GM12878 (cell line): ENCODE results near the gene RNF130. TPM values are rescaled to one million over a fixed set of nuclear protein-coding genes. Genes with fewer than 3 reads are reported as not detected.

ENCODE experiments used
- ATAC-seq: fragments of 200-7000 bp; cut with Tn5 transposase; 3 replicates; pipeline ENCODE4 v1.9.1; 2020; ENCODE audit warnings: mild to moderate bottlenecking, moderate library complexity
- BruUV-seq: library from RNA; stranded (reverse); fragments of 400-500 nt; replicated peaks from 2 replicates; lab custom pipeline; 2021; lab: Mats Ljungman, UMichigan
- CTCF ChIA-PET: fragments of 300-600 bp; sonication (Branson Sonifier 250); formaldehyde crosslinking; extraction: SDS; loops from one replicate; lab custom pipeline; 2021; ENCODE audit warnings: inconsistent platforms; lab: Yijun Ruan, JAX
- POLR2A ChIA-PET: fragments of 350-600 bp; formaldehyde crosslinking; extraction: SDS; loops from one replicate; lab custom pipeline; 2021; ENCODE audit warnings: inconsistent platforms; lab: Charles Lee
- RAD21 ChIA-PET: fragments of 300-600 bp; sonication (Branson Sonifier 250); formaldehyde crosslinking; loops from one replicate; lab custom pipeline; 2023; ENCODE audit warnings: antibody characterized with exemption; ENCODE audit not compliant: unreplicated experiment; lab: Charles Lee
- SMC1A ChIA-PET: fragments of 300-600 bp; sonication (Branson Sonifier 250); formaldehyde crosslinking; loops from one replicate; lab custom pipeline; 2023; ENCODE audit not compliant: unreplicated experiment, uncharacterized antibody; lab: Charles Lee
- DNase-seq: peaks from one replicate; pipeline ENCODE4 v3.0.0-alpha.2; 2011; ENCODE audit warnings: low read depth, low spot score
- FAIRE-seq: peaks from 3 replicates; lab custom pipeline; 2011; peaks lifted over from hg19 to GRCh38; lab: Jason Lieb, UNC
- H2AFZ ChIP-seq: 2 replicates; pipeline ENCODE4 v1.6.0; 2011; ENCODE audit warnings: low read depth, low read length, control low read depth; ENCODE audit not compliant: control insufficient read depth
- H3K27ac ChIP-seq: 2 replicates; pipeline ENCODE4 v1.5.1; 2011; ENCODE audit warnings: control low read depth; ENCODE audit not compliant: control insufficient read depth, insufficient read depth
- H3K27me3 ChIP-seq, 2 experiments: replicated peaks in 1 of 2; 2 replicates each; pipeline versions ENCODE4 v1.6.0 to v1.6.1; 2011; ENCODE audit warnings: low read length in 1 of 2; ENCODE audit not compliant: control insufficient read depth in 2 of 2, insufficient read depth in 2 of 2
- H3K36me3 ChIP-seq, 2 experiments: 2 replicates each; pipeline ENCODE4 v1.5.1; 2011; ENCODE audit warnings: low read length in 1 of 2; ENCODE audit not compliant: control insufficient read depth in 2 of 2, insufficient read depth in 2 of 2
- H3K4me1 ChIP-seq: 2 replicates; pipeline ENCODE4 v1.6.1; 2011; ENCODE audit warnings: mild to moderate bottlenecking, low read length, moderate library complexity, mixed read lengths; ENCODE audit not compliant: control insufficient read depth, insufficient read depth
- H3K4me2 ChIP-seq: 2 replicates; pipeline ENCODE4 v1.6.0; 2011; ENCODE audit warnings: control low read depth; ENCODE audit not compliant: control insufficient read depth, insufficient read depth
- H3K4me3 ChIP-seq: fragments of 200-600 bp; sonication (generic); 2 replicates; pipeline ENCODE4 v1.5.1; 2016
- H3K79me2 ChIP-seq: 2 replicates; pipeline ENCODE4 v1.6.0; 2011; ENCODE audit warnings: low read length; ENCODE audit not compliant: control insufficient read depth, insufficient read depth
- H3K9ac ChIP-seq: 2 replicates; pipeline ENCODE4 v1.8.0; 2011; ENCODE audit warnings: low read length, control low read depth, mixed read lengths; ENCODE audit not compliant: control insufficient read depth, insufficient read depth
- H3K9me3 ChIP-seq: replicated peaks from 3 replicates; pipeline ENCODE4 v1.5.1; 2011; ENCODE audit warnings: mild to moderate bottlenecking, low read length; ENCODE audit not compliant: control insufficient read depth, insufficient read depth
- H4K20me1 ChIP-seq: 2 replicates; pipeline ENCODE4 v1.6.0; 2011; ENCODE audit not compliant: control insufficient read depth, insufficient read depth
- ASH2L ChIP-seq: fragments of 300-600, 200-600 bp; sonication (generic); IDR thresholded peaks from 2 replicates; pipeline ENCODE4 v1.6.1; 2017; ENCODE audit warnings: low read depth, mild to moderate bottlenecking, borderline replicate concordance
- BACH1 ChIP-seq: fragments of 450-650 bp; IDR thresholded peaks from 2 replicates; pipeline ENCODE4 v1.6.1; 2017; ENCODE audit warnings: mild to moderate bottlenecking, borderline replicate concordance
- CBFB ChIP-seq: IDR thresholded peaks from 2 replicates; pipeline ENCODE4 v1.6.1; 2016; ENCODE audit warnings: antibody characterized with exemption, low read depth
- CEBPB ChIP-seq, 2 experiments: fragments of 150-350 bp in 1 of 2; IDR thresholded peaks; 2 replicates each; pipeline ENCODE4 v1.6.1; 2012 to 2014; ENCODE audit warnings: low read depth in 2 of 2, low read length in 2 of 2, borderline replicate concordance in 1 of 2, inconsistent platforms in 1 of 2
- CREM ChIP-seq: IDR thresholded peaks from 2 replicates; pipeline ENCODE4 v1.6.1; 2014; ENCODE audit warnings: antibody characterized with exemption, low read depth
- JUND ChIP-seq: IDR thresholded peaks from 2 replicates; pipeline ENCODE4 v1.6.1; 2012; ENCODE audit warnings: low read depth, mild to moderate bottlenecking, low read length, improper control_type of control experiment, moderate library complexity
- KDM1A ChIP-seq: fragments of 200-600 bp; sonication (generic); IDR thresholded peaks from 2 replicates; pipeline ENCODE4 v1.6.1; 2016; ENCODE audit warnings: borderline replicate concordance
- MTA2 ChIP-seq: fragments of 450-650 bp; IDR thresholded peaks from 2 replicates; pipeline ENCODE4 v1.6.1; 2016; ENCODE audit warnings: low read depth, mild to moderate bottlenecking, moderate library complexity
- MTA3 ChIP-seq: IDR thresholded peaks from 2 replicates; pipeline ENCODE4 v1.6.1; 2012; ENCODE audit warnings: low read length, inconsistent platforms, borderline replicate concordance
- PAX8 ChIP-seq: fragments of 450-650 bp; IDR thresholded peaks from 2 replicates; pipeline ENCODE4 v1.6.1; 2017; ENCODE audit warnings: mild to moderate bottlenecking, moderate library complexity
- SMARCA5 ChIP-seq: fragments of 450-650 bp; IDR thresholded peaks from 2 replicates; pipeline ENCODE4 v1.6.1; 2017; ENCODE audit warnings: mild to moderate bottlenecking
- SREBF1 ChIP-seq: IDR thresholded peaks from 2 replicates; pipeline ENCODE4 v1.6.1; 2012; ENCODE audit warnings: mild to moderate bottlenecking, low read length
- TAF1 ChIP-seq: IDR thresholded peaks from 2 replicates; pipeline ENCODE4 v1.6.1; 2011; ENCODE audit warnings: mild to moderate bottlenecking, low read depth, low read length, borderline replicate concordance
- ZNF207 ChIP-seq: fragments of 450-650 bp; IDR thresholded peaks from 2 replicates; pipeline ENCODE4 v1.6.1; 2014; ENCODE audit warnings: antibody characterized with exemption, mild to moderate bottlenecking, borderline replicate concordance
- ZNF24 ChIP-seq: fragments of 450-650 bp; IDR thresholded peaks from 2 replicates; pipeline ENCODE4 v1.6.1; 2017; ENCODE audit warnings: antibody characterized with exemption, mild to moderate bottlenecking
- WGBS: methylation state at CpG from one replicate; pipeline ENCODE4 v1.1.6; 2016; ENCODE audit warnings: low lambda C conversion rate; ENCODE audit not compliant: insufficient replicate concordance, insufficient coverage; ENCODE audit errors: missing lambda C conversion rate; 5-methylcytosine and 5-hydroxymethylcytosine counted together
- in situ Hi-C: fragments of 300-500 bp; cut with MboI; formaldehyde crosslinking; loops from 9 replicates; pipeline ENCODE4 v1.14.3; 2018; ENCODE audit warnings: mixed read lengths
- intact Hi-C: fragments of 100-400 bp; cut with micrococcal nuclease; formaldehyde crosslinking; loops from one replicate; pipeline ENCODE4 v1.14.2; 2022; ENCODE audit not compliant: unreplicated experiment
- polyA plus RNA-seq, 11 experiments: library from polyadenylated mRNA; depleted of rRNA in 4 of 11; unstranded in 6 of 11; stranded (reverse) in 5 of 11; fragments of >200 nt; fragmentation: Nextera tagmentation in 4 of 11; fragmentation: Illumina TruSeq in 1 of 11; extraction: Ambion mirVana in 4 of 11; extraction: Trizol in 1 of 11; gene quantifications; 1 replicate in 1 of 11; 2 replicates in 10 of 11; pipeline versions ENCODE4 v1.2.1 to v1.2.3, GENCODE V29; 2011 to 2016; ENCODE audit warnings: inconsistent platforms in 2 of 11, missing spikeins in 2 of 11, low read depth in 1 of 11
- total RNA-seq, 4 experiments: library from RNA; depleted of rRNA in 3 of 4; stranded (reverse); fragments of >200 nt in 3 of 4; fragmentation: Illumina TruSeq in 1 of 4; extraction: Trizol in 1 of 4; gene quantifications; 2 replicates each; pipeline versions ENCODE4 v1.2.1 to v1.2.3, GENCODE V29; 2013 to 2021
- TF ChIP-seq, protein P1 (sequence below): fragments of 450-650 bp; IDR thresholded peaks from 2 replicates; pipeline ENCODE4 v1.6.1; 2017; ENCODE audit warnings: mild to moderate bottlenecking
- TF ChIP-seq, protein P2 (sequence below): fragments of 450-650 bp; IDR thresholded peaks from 2 replicates; pipeline ENCODE4 v1.6.1; 2017; ENCODE audit warnings: antibody characterized with exemption, mild to moderate bottlenecking, moderate library complexity
- TF ChIP-seq, protein P3 (sequence below): fragments of 150-350 bp; IDR thresholded peaks from 2 replicates; pipeline ENCODE4 v1.6.1; 2014; ENCODE audit warnings: mild to moderate bottlenecking, low read depth, low read length

RNF130 gene
- total and polyA plus RNA-seq, 10 of the 15 experiments (the other 5 are each of a cell fraction or from before 2014, with no cell fraction given) = 0.04 to 0.36 (median 0.11) TPM; not detected in 1

DNA sequence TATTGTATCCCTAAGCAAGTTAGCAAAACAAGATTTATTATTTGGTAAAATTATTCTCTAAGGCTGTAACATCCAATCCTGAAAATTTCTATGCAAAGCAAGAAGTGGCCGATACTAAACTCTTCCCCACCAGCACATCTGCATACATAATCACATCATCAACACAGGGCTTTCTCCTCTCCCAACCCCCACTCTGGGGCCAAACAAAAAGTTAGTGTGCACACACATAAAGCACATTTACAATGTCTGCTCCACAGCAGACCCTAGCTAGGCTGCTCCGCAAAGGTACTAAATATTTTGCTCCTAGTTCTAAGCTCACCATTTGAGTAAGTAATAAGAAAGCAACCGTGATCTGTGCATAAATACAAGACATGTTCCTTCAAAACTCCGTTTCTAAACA, 3.6 kb downstream of the RNF130 start (continued):
- TF ChIP-seq BACH1 = no peak
- no peak for TF ChIP-seq SMARCA5
- TF ChIP-seq, protein P1, sequence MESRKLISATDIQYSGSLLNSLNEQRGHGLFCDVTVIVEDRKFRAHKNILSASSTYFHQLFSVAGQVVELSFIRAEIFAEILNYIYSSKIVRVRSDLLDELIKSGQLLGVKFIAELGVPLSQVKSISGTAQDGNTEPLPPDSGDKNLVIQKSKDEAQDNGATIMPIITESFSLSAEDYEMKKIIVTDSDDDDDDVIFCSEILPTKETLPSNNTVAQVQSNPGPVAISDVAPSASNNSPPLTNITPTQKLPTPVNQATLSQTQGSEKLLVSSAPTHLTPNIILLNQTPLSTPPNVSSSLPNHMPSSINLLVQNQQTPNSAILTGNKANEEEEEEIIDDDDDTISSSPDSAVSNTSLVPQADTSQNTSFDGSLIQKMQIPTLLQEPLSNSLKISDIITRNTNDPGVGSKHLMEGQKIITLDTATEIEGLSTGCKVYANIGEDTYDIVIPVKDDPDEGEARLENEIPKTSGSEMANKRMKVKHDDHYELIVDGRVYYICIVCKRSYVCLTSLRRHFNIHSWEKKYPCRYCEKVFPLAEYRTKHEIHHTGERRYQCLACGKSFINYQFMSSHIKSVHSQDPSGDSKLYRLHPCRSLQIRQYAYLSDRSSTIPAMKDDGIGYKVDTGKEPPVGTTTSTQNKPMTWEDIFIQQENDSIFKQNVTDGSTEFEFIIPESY = no peak
- TF ChIP-seq MTA2 = no peak

DNA sequence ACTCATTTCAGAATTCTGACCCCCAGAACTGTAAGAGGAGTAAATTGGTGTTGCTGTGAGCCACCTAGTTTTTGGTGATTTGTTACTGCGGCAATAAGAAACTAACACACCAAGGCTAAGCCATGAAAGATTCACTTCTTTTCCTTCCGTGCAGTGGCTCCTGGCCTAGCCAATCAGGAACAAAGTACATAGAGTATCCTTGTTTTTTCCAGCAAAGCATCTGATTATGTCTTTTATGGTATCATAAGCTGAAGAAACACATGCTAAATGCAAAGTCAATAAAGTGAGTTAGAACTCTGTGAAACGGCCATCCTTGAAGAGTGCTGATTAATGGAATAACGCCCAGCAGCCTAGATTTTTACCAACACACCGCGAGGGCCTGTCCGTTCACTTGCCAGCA, 11.4 kb downstream of the RNF130 start:
- no peak overlapping the region for H3K4me3 ChIP-seq
- DNase-seq (no peak), ATAC-seq (no peak), FAIRE-seq (no peak)
- CTCF ChIA-PET = no interaction called here
- intact Hi-C loops (no loop called here), in situ Hi-C loops (no loop called here)
- H3K27ac ChIP-seq = no peak overlapping the region
- H3K9me3 ChIP-seq = no peaks in the 10 kb centered on the region; the same call in 2 of the 3 replicates
- WGBS = 66% methylated on average over 7 of the region's 7 CpGs
- RAD21 ChIA-PET = no interaction called here
- H2AFZ ChIP-seq = no peak overlapping the region
- POLR2A ChIA-PET = no interaction called here
- no peaks in the 10 kb centered on the region for H3K36me3 ChIP-seq
- H3K9ac ChIP-seq = no peak overlapping the region
- H3K79me2 ChIP-seq = no peaks in the 10 kb centered on the region
- H3K27me3 ChIP-seq = no peaks in the 10 kb centered on the region
- no peaks in the 10 kb centered on the region for H4K20me1 ChIP-seq
- no TSS peak for BruUV-seq
- SMC1A ChIA-PET = no interaction called here
- no peaks in the 10 kb centered on the region for H3K4me1 ChIP-seq
- H3K4me2 ChIP-seq = no peak overlapping the region
- TF ChIP-seq ZNF24 = no peak
- TF ChIP-seq PAX8 = no peak
- TF ChIP-seq JUND = no peak
- TF ChIP-seq, protein P2, sequence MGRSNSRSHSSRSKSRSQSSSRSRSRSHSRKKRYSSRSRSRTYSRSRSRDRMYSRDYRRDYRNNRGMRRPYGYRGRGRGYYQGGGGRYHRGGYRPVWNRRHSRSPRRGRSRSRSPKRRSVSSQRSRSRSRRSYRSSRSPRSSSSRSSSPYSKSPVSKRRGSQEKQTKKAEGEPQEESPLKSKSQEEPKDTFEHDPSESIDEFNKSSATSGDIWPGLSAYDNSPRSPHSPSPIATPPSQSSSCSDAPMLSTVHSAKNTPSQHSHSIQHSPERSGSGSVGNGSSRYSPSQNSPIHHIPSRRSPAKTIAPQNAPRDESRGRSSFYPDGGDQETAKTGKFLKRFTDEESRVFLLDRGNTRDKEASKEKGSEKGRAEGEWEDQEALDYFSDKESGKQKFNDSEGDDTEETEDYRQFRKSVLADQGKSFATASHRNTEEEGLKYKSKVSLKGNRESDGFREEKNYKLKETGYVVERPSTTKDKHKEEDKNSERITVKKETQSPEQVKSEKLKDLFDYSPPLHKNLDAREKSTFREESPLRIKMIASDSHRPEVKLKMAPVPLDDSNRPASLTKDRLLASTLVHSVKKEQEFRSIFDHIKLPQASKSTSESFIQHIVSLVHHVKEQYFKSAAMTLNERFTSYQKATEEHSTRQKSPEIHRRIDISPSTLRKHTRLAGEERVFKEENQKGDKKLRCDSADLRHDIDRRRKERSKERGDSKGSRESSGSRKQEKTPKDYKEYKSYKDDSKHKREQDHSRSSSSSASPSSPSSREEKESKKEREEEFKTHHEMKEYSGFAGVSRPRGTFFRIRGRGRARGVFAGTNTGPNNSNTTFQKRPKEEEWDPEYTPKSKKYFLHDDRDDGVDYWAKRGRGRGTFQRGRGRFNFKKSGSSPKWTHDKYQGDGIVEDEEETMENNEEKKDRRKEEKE = no peak
- TF ChIP-seq, protein P3, sequence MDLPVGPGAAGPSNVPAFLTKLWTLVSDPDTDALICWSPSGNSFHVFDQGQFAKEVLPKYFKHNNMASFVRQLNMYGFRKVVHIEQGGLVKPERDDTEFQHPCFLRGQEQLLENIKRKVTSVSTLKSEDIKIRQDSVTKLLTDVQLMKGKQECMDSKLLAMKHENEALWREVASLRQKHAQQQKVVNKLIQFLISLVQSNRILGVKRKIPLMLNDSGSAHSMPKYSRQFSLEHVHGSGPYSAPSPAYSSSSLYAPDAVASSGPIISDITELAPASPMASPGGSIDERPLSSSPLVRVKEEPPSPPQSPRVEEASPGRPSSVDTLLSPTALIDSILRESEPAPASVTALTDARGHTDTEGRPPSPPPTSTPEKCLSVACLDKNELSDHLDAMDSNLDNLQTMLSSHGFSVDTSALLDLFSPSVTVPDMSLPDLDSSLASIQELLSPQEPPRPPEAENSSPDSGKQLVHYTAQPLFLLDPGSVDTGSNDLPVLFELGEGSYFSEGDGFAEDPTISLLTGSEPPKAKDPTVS = no peak
- TF ChIP-seq CBFB = no peak
- TF ChIP-seq ZNF207 = no peak
- no peak for TF ChIP-seq CREM
- TF ChIP-seq MTA3 = no peak
- no peak for TF ChIP-seq SREBF1
- TF ChIP-seq ASH2L = no peak
- TF ChIP-seq CEBPB (IDR thresholded peaks at IDR 0.05; ENCODE audit: borderline replicate concordance in 1 of 2, low read depth in 2 of 2, low read length in 2 of 2) = no peak
- no peak for TF ChIP-seq KDM1A
- no peak for TF ChIP-seq TAF1
